Measurements from ENCODE around the gene SCAI.
A peak's percentile ranks its signal among the peaks of the same experiment; 100 is the strongest.
"Not testable (repeated sequence)": the region's sequence is repeated elsewhere in the genome, so short reads cannot be mapped to it uniquely, and the experiment has no call there.

Gene SCAI

DNA sequence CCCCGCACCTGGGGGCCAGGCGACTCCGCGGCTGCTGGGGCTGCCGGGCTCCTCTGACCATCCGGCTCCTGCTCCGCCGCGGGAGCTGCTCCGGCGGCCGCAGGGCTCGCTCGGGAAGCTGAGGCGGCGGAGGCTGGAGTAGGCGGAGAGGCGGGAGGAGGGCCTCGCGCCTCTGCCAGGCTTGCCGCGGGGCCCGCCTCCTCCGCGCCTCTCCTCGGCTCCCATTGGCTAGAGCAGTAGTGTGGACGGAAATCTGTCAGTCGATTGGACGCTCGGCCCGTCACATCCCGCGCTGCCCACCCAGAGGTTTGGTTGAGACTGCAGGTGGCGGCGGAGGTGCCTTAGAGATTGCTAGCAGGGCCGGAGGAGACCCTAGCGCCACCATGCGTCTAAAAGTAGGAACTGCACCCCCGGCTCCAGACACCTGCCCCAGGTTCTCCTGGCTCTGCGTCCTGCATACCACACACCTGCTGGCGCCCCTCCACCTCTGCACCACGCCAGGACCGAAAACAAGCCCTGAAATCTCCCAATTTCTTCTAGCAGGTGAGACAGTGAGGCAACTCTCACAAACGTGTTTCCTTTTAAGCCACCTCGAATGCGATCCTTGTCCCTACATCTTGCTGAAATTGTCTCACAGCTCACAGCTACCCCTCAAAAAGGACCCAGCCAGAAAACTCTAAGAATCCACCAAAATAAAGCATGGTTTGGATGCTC, at the start of gene SCAI:
SCAI (minus strand) TSS at position 152 of the 714 bp plus-strand sequence; CDS start at position 61, 91 bp downstream.
- peak; percentile 98 for DNase-seq (ENCODE audit: low spot score)

DNA sequence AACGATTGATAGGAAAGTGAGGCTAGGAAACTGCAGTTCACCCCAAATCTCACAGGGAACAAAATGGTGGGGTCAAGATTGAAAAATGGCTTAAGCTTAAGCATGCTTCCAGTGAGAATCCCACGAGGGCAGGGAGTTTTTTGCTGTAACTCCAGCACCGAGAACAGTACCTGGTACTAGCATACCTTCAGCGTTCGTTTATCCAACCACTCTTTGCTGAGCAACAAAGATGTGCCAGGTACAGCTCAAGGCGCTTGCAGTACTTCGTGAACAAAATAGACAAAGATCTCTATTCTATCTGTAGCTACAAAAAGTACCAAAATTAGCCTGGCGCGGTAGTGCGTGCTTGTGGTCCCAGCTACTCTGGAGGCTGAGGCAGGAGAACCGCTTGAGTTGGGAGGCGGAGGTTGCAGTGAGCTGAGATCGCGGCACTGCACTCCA, 47.1 kb upstream of the SCAI start:
- no peak for DNase-seq (ENCODE audit: low spot score)

DNA sequence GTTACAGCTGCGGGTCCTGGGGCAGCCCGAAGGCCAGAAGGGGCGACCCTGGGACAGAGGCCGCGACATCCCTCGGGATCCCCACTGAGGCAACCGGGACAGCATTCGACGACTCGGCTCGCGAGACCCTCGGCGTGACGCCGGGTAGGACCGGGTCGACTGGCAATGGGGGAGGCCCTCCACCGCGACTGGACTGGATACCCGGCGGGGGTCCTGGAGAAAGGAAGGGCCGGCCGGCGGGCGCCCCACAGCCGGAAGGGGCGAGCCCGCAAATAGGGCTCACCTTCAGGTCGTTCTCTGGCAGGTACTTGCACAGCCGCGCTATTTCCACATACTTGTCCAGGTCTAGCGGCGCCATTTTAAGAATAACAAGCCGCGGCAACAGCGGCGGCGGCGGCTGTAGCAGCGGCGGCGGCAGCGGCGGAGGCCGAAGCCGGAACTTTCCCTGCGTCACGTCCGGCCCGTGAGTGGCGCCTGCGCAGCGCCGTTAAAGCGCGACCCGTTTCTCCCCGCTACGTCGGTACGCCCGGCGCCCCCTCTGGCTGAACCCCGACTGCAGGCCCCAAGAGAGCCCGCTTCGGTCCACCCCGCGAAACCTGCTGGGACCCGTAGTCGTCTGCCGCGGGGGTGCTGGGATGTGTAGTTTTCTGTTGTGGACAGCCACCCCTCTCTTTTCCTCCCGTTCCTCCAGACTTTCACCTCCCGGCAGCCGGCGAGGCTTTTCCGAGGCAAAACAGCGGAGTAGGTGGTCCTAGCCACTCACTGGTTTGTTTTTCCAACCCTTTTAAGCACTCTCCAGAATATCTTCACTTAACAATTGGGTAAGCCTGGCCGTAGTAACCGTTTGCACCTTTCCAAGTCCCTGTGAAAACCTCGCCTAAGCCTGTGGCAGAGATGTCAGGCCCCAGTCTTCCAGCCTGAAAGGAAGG, 46.3 kb upstream of the SCAI start, which contains the start of gene PPP6C:
PPP6C (minus strand) TSS at position 443 of the 929 bp plus-strand sequence; CDS start at position 358, 85 bp downstream.
- peak; percentile 97 for DNase-seq (ENCODE audit: low spot score)

DNA sequence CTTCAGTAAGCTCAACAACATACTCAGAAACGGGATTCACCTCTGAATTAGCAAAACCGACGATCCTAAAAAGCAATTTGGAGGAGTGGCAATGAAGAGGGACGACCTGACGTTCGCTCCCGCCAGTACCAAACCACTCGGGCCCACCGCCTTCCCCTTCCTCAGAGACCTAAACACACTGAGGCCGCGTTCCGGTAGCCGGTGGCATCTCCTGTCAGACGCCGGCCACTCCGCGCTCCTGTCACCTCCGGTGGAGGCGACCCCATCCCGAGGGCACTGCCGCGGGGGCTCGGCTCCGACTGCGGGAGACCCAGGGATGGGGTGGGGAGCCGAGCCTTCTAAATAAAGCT, 45.7 kb upstream of the SCAI start:
- DNase-seq (ENCODE audit: low spot score): peak; percentile 18

DNA sequence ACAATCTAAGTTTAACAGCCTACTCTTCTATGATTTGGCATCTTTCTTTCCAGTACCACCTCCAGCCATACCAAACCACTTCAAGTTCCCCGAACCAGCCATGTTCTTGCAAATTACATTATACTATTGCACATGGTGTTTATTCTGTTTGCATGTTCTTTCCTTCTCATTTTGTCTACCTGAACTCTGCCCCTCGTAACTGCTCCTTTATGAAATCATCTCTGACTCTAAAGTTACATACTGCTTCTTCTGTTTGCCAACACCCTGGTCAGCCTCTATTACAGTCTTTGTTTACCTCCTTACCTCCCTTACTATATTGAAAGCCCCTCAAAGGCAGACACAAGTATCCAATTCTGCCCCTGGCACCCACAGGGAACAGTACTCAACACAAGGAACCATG, 40.2 kb upstream of the SCAI start:
- DNase-seq (ENCODE audit: low spot score): no peak

DNA sequence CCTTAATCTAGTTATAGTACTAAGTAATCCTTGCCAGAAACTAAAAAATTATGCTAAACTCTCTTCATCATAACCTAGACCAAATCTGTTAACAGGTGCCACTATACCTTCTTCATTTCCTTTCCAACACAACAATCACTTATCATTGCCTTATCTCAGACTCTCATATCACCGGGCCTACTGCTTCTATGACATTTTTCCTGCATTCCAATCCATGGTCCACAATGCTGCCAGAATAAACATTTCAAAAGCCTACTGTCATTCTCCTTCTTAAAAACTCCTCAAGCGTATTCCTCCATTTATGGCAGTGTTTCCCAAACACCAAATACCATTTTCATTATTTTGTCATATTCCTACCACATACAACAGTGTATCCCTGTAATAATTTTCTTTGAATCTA, 39.7 kb upstream of the SCAI start:
- DNase-seq (ENCODE audit: low spot score): peak; percentile 27

DNA sequence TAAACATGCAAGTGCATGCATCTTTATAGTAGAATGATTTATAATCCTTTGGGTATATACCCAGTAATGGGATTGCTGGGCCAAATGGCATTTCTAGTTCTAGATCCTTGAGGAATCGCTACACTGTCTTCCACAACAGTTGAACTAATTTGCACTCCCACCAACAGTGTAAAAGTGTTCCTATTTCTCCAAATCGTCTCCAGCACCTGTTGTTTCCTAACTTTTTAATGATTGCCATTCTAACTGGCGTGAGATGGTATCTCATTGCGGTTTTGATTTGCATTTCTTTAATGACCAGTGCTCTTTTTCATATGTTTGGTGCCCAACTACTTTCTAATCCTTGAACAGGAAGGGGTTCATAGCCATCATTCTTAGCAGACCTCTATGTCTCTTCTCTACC, 38.4 kb upstream of the SCAI start:
- DNase-seq (ENCODE audit: low spot score): not testable (repeated sequence)

DNA sequence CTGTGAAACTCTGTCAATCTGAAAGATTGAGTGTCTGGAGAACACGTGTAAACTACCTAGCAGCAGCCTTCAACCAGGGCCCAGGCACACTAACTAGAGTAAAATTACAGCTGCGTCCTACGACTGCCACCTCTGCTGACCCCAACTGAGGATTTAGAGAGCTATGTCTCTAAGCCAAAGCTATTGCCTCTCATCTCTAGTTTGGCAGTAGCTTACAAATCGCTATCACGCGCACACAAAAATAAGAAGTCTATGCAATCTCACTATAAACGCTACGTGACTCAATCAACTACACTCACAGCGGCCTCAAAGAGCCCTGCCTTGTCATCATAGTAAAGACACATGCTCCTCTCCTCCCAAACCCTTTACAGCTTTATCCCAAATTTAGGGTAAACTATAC, 37.5 kb upstream of the SCAI start:
- no peak for DNase-seq (ENCODE audit: low spot score)

DNA sequence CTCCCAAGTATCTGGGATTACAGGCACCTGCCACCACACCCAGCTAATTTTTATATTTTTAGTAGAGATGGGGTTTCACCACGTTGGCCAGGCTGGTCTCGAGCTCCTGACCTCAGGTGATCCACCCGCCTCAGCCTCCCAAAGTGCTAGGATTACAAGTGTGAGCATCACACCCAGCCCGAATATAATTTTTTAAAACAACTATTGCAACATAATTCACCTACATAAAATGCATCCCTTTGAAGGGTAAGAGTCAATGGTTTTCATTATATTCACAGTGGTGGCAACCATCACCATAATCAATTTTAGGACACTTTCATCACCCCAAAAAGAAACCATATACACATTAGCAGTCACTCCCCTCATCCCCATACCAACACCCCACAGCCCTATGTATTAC, 36.4 kb upstream of the SCAI start:
- not testable (repeated sequence) for DNase-seq (ENCODE audit: low spot score)

DNA sequence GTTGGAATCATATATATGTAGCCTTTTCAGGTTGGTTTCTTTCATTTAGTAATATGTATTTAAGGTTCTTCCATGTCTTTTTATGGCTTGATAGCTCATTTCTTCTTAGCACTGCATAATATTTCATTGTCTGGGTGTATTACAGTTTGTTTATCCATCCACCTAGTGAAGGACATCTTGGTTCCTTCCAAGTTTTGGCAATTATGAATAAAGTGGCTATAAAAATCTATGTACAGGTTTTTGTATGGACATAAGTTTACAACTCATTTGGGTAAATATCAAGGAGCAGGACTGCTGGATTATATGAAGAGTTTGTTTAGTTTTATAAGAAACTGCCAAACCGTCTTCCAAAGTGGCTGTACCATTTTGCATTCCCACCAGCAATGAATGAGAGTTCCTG, 34.6 kb upstream of the SCAI start:
- DNase-seq (ENCODE audit: low spot score): no peak

DNA sequence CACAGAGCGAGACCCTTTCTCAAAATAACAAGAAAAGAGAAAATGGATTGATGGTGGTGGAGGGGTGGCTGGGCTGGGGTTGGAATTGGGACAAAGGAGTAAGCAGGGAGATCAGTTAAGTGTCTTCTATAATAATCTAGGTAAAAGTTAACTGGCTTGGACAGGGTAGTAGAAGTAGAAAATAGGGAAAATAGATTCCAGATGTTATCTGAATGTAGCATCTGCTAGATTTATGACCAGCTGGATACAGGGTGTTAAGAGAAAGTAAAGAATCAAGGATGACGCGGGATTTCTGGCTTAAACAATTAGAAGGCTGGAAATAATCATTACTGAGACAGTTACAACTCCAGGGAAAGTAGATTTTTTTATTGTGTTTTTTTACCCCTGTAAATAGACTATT, 33.3 kb upstream of the SCAI start:
- DNase-seq (ENCODE audit: low spot score): no peak

DNA sequence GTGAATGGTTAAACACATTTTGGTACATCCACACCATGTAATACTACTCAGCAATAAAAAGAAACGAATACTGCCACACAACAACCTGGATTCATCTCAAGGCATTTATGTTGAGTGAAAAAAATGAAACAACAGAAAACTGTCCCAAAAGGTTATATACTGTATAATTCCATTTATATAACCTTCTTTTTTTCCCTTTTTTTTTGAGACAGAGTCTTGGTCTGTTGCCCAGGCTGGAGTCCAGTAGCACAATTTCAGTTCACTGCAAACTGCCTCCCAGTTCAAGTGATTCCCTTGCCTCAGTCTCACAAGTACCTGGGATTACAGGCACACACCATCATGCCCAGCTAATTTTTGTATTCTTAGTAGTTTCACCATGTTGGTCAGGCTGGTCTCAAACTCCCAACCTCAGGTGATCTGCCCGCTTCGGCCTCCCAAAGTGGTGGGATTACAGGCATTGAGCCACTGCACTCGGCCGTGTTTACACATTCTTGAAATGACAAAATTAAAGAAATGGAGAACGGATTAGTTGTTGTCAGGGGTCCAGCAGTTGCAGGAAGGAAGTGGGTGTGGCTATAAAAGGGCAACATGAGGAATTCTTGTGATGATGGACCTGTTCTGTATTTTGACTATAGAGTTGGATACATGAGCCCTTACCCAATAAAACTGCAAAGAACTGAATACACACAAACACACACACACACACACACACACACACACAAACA, 28.9 kb upstream of the SCAI start:
- no peak for DNase-seq (ENCODE audit: low spot score)

DNA sequence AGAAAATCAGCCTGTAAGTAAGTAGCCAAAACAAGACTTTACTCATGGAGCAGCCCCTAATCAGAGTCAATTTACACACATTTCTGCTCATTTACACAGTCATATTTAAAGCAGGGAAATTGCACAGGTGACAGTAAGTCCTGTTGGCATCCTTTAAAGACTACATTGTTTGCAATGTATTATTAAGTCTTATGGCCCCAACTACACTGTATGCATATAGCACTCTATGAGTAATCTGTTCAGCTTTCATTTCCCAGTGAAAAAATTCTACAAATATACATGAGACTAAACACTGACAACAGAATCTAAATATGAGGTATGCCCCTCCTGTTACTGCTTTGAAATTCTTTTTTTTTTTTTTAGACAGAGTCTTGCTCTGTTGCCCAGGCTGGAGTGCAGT, 26.6 kb upstream of the SCAI start:
- DNase-seq (ENCODE audit: low spot score): no peak

DNA sequence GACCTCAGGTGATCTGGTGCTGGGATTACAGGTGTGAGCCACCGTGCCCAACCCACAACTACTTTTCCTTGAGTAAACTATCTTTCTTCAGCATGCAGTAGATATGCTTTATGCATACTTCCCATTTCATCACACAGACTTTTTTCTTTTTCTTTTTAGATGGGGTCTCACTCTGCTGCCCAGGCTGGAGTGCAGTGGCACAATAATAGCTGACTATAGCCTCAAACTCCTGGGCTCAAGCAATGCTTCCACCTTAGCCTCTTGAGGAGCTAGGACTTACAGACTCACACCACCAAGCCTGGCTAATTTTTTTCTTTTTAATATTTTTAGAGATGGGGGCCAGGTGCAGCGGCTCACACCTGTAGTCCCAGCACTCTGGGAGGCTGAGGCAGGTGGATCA, 23.4 kb upstream of the SCAI start:
- DNase-seq (ENCODE audit: low spot score): no peak

DNA sequence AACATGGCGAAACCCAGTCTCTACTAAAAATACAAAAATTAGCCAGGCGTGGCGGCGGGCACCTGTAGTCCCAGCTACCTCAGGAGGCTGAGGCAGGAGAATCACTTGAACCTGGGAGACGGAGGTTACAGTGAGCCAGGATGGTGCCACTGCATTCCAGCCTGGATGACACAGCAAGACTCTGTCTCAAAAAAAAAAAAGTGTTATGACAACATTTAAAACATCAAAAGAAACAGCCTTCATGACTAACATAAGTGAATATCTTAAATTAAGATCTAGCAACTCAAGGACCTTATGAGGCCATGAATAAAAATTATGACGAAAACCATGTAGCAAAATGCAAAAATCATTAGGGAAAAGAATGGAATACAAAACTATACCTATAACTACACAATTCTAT, 19.6 kb upstream of the SCAI start:
- not testable (repeated sequence) for DNase-seq (ENCODE audit: low spot score)

DNA sequence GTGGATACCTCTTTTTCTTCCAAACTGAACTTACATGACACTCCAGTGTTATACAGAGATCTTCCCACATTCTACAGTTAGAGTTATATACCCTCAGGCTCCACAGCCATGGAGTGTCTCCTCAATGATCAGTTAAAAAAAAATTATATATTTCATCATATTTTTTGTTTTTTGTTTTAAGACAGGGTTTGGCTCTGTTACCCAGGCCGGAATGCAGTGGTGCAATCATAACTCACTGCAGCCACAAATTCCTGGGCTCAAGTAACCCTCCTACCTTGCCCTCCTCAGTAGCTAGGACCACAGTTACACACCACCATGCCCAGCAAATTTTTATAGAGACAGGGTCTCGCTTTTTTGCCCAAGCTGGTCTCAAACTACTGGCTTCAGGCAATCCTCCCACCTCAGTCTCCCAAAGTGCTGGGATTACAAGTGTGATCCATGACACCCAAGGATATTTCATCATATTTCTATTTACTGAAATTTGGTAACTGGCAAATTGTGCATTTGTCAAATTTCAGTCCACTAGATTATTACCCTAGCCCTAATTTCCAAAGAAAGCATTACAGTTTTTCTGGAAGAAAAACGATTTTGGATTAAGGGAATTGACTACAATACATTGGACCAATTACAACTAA, 18.1 kb upstream of the SCAI start:
- DNase-seq (ENCODE audit: low spot score): no peak

DNA sequence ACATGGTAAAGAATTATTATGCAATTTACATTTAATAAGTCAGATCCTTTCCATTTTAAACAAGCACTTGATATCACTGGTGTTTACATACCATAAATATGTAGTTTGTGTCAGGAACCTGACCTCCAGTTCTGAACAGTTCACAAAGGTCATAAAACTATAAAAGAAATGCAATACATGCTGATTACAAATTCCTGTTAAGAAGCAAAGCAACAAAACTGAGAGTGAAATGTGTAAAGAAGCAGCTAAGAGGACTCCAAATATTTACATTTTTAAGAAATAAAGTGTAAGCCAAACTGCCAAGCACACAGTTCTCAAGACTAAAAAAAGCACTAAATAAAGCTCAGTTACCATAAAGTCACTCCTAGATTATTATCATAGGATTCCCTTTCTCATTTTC, 17.4 kb upstream of the SCAI start:
- no peak for DNase-seq (ENCODE audit: low spot score)

DNA sequence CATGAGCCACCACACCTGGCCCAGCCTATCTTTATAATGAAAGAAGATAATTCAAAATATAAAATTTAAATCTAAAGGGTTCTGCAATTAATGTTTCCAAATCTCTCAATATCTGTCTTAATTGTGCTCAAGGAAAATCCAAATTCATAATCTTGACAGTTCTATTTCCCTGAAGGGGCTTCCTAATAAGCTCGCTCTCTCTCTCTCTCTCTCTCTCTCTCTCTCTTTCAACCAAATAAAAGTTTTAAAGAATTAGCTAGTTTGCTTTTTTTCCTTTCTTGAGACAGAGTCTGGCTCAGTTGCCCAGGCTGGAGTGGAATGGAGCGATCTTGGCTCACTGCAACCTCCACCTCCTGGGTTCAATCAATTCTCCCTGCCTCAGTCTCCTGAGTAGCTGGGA, 13.2 kb upstream of the SCAI start:
- no peak for DNase-seq (ENCODE audit: low spot score)

DNA sequence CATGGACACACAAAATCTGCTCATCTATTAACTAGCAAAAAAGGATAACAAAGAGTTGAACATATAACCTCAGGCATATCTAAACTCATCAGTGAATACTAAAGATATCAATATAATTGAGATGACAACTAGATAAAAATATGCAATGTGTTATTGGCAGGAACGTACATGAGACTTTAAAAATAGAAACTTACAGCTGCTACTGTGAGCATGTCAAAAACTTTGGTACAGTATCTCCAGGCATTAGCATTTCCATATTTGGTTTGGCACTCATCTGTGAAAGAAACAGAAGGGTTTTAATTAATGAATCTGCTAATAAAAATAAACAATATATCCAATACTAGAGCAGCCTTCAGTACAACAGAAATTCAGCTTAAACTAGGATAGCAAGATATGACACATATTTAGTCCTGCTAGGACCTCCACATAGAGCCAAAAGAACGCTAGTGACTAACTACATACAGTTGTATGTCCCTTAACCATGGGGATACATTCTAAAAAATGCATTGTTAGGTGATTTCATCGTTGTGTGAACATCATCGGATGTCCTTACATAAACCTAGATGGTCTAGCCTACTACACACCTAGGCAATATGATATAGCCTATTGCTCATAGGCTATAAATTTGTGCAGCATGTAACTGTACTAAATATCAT, 10.5 kb upstream of the SCAI start:
- DNase-seq (ENCODE audit: low spot score): no peak

DNA sequence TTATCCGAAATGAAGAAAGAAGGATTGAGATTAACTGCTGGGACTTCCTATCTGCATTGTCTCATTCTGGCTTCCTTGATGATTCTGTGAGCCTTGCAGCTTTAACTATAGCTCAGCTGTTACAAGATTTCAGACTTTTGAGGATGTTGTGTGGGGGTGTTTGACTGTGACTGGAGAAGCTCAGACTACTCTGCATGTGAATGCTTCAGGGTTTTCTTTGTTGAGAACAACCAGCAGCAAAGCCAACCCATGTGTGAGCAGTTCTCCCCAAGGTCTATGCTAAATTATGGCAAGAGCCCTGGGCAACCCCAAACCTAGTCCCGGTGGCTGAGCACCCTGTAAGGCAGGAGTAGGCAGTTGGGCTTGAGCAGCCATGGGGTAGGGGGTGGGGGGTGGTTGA, 8.4 kb upstream of the SCAI start:
- DNase-seq (ENCODE audit: low spot score): no peak

Measured in AG08396 (cell line).